Measurements from ENCODE around the gene C1QTNF8. TPM values are rescaled to one million over a fixed set of nuclear protein-coding genes. Genes with fewer than 3 reads are reported as not detected.

C1QTNF8 gene
- total RNA-seq, 1 donor = not detected

DNA sequence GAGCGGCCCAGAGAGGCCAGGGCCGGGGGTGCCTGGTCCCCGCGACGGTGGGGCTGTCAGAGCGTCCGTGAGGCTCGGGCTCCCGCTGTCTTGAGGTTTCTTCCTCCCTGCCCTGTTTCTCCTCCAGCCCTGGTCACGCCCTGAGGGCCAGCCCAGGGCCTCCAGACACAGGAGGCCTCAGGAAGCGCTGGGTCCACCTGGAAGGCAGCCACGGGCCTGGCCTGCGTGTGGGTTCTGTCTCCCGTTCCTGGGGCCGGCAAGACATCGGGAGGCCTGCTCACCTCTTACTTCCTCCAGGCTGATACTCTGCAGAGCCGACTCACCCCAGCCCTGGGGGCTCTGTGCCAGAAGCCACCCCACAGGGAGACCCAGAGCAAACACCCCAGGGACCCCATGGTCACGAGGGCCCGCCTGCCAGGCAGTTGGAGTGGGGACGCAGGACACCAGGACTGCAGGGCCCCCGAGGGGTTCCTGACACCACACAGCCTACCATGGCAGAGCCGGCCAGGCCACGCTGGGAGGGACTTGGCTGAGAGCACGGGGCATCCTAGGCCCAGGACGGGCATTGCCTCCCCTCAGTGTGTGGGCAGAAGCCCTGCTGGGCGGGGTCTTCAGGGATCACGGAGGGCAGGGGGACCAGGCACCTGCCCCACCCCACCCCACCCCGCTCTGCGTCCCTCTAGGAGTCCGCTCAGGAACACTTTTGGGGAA, 37.9 kb upstream of the C1QTNF8 start:
- Histone ChIP-seq H3K4me1 (ENCODE audit: insufficient read depth, low read length) (no peaks in the 10 kb centered on the region), H2AFZ (ENCODE audit: low read length) (no peak overlapping the region), H3K27me3 (ENCODE audit: insufficient read depth, low read length) (peaks cover 2% of the 10 kb centered on the region), H3K4me3 (ENCODE audit: insufficient read depth, low read length) (no peak overlapping the region), H3K36me3 (ENCODE audit: insufficient read depth, low read length) (no peaks in the 10 kb centered on the region), H3K27ac (ENCODE audit: low read depth, low read length) (no peak overlapping the region), H4K20me1 (ENCODE audit: insufficient read depth, low read length) (no peaks in the 10 kb centered on the region), H3K4me2 (ENCODE audit: insufficient read depth, low read length) (no peak overlapping the region), H3K79me2 (ENCODE audit: insufficient read depth, low read length) (no peaks in the 10 kb centered on the region), H3K9me3 (ENCODE audit: low read depth, low read length) (no peaks in the 10 kb centered on the region)
- TF ChIP-seq, protein P1, sequence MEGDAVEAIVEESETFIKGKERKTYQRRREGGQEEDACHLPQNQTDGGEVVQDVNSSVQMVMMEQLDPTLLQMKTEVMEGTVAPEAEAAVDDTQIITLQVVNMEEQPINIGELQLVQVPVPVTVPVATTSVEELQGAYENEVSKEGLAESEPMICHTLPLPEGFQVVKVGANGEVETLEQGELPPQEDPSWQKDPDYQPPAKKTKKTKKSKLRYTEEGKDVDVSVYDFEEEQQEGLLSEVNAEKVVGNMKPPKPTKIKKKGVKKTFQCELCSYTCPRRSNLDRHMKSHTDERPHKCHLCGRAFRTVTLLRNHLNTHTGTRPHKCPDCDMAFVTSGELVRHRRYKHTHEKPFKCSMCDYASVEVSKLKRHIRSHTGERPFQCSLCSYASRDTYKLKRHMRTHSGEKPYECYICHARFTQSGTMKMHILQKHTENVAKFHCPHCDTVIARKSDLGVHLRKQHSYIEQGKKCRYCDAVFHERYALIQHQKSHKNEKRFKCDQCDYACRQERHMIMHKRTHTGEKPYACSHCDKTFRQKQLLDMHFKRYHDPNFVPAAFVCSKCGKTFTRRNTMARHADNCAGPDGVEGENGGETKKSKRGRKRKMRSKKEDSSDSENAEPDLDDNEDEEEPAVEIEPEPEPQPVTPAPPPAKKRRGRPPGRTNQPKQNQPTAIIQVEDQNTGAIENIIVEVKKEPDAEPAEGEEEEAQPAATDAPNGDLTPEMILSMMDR (IDR thresholded peaks at IDR 0.05; ENCODE audit: extremely low read depth, low read depth, low read length) = no peak
- no peak for DNase-seq (ENCODE audit: insufficient read length, low spot score, missing footprints)

DNA sequence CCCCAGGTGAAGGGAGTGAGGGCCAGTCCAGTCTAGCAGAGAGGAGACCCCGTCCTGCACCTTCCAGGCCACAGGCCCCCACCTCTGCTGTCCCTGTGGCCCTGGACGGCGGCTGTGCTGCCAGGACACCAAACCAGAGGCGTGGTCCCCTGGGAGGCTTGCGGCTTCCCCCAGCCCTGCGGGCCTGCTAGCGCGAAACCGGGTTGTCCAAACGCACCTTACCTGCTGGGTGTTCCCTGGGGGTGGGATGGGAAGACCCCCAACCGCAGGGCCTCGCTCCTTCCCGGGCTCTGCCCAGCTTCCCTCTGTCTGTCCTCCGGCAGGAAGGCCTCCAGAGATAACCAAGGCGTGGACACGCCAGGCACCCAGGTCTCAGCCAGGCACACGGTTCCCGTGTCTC, 37.2 kb upstream of the C1QTNF8 start:
- Histone ChIP-seq H3K9me3 (ENCODE audit: low read depth, low read length) (no peaks in the 10 kb centered on the region), H3K4me1 (ENCODE audit: insufficient read depth, low read length) (no peaks in the 10 kb centered on the region), H3K4me3 (ENCODE audit: insufficient read depth, low read length) (no peak overlapping the region), H3K27ac (ENCODE audit: low read depth, low read length) (no peak overlapping the region), H3K27me3 (ENCODE audit: insufficient read depth, low read length) (peaks cover 2% of the 10 kb centered on the region), H3K4me2 (ENCODE audit: insufficient read depth, low read length) (no peak overlapping the region), H4K20me1 (ENCODE audit: insufficient read depth, low read length) (no peaks in the 10 kb centered on the region), H2AFZ (ENCODE audit: low read length) (no peak overlapping the region), H3K36me3 (ENCODE audit: insufficient read depth, low read length) (no peaks in the 10 kb centered on the region), H3K79me2 (ENCODE audit: insufficient read depth, low read length) (no peaks in the 10 kb centered on the region)
- TF ChIP-seq, protein P1 (IDR thresholded peaks at IDR 0.05; ENCODE audit: extremely low read depth, low read depth, low read length) = no peak
- DNase-seq (ENCODE audit: insufficient read length, low spot score, missing footprints) = no peak

DNA sequence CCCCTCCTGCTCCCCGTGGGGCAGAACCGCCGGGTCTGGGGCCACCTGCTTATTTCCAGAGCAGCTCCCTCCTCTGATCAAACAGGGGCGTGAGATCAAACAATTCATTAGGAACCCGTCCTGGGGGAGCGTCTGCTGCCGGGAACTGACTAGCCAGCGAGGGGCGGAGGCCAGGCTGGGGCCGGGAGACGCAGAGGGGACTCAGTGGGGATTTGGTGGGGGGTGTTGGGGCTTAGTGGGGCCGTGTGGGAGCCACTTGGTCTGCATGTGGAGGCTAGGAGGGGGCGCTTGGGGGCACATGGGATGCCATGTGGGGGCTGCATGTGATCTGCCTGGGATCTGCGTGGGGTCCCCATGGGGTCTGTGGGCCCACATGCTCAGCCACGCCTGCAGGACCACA, 36.4 kb upstream of the C1QTNF8 start:
- no peak overlapping the region for H3K27ac ChIP-seq (ENCODE audit: low read depth, low read length)
- H3K4me2 ChIP-seq (ENCODE audit: insufficient read depth, low read length) = no peak overlapping the region
- no peaks in the 10 kb centered on the region for H3K9me3 ChIP-seq (ENCODE audit: low read depth, low read length)
- no peak overlapping the region for H2AFZ ChIP-seq (ENCODE audit: low read length)
- no peaks in the 10 kb centered on the region for H3K36me3 ChIP-seq (ENCODE audit: insufficient read depth, low read length)
- H3K79me2 ChIP-seq (ENCODE audit: insufficient read depth, low read length) = no peaks in the 10 kb centered on the region
- H3K4me1 ChIP-seq (ENCODE audit: insufficient read depth, low read length) = no peaks in the 10 kb centered on the region
- H3K4me3 ChIP-seq (ENCODE audit: insufficient read depth, low read length) = no peak overlapping the region
- no peak for DNase-seq (ENCODE audit: insufficient read length, low spot score, missing footprints)
- no peaks in the 10 kb centered on the region for H4K20me1 ChIP-seq (ENCODE audit: insufficient read depth, low read length)
- peaks cover 2% of the 10 kb centered on the region for H3K27me3 ChIP-seq (ENCODE audit: insufficient read depth, low read length)
- TF ChIP-seq, protein P1 (IDR thresholded peaks at IDR 0.05; ENCODE audit: extremely low read depth, low read depth, low read length) = no peak

DNA sequence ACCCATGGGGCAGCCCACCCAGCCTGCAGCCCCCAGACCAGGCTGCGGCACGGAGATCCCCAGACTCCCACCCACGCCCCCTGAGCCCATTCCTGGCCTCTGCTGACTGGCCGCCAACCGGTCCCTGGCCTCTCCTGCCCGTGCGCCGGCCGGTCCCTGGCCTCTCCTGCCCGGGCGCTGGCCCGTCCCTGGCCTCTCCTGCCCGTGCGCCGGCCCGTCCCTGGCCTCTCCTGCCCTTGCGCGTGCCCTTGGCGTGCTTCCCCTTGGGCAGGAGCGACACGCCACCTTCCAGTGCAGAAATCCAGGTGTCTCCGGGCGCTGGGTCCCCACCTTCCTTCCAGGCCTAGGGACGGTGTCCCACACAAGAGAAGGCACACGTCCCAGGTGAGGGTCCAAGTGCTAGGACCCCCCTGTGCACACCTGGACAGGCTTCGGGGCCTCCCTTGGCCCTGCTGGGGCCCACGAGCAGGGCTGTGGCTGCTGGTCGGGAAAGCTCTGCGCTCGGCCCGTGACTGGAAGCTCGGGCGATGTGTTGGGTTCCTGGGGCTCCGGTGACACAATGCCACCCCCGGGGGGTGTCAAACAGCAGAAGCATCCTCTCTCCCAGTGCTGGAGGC, 35.4 kb upstream of the C1QTNF8 start:
- H3K9me3 ChIP-seq (ENCODE audit: low read depth, low read length) = no peaks in the 10 kb centered on the region
- no peaks in the 10 kb centered on the region for H3K79me2 ChIP-seq (ENCODE audit: insufficient read depth, low read length)
- no peak overlapping the region for H3K4me3 ChIP-seq (ENCODE audit: insufficient read depth, low read length)
- no peak overlapping the region for H2AFZ ChIP-seq (ENCODE audit: low read length)
- no peaks in the 10 kb centered on the region for H3K4me1 ChIP-seq (ENCODE audit: insufficient read depth, low read length)
- H4K20me1 ChIP-seq (ENCODE audit: insufficient read depth, low read length) = no peaks in the 10 kb centered on the region
- TF ChIP-seq, protein P1 (IDR thresholded peaks at IDR 0.05; ENCODE audit: extremely low read depth, low read depth, low read length) = no peak
- peaks cover 2% of the 10 kb centered on the region for H3K27me3 ChIP-seq (ENCODE audit: insufficient read depth, low read length)
- no peak for DNase-seq (ENCODE audit: insufficient read length, low spot score, missing footprints)
- H3K27ac ChIP-seq (ENCODE audit: low read depth, low read length) = no peak overlapping the region
- no peak overlapping the region for H3K4me2 ChIP-seq (ENCODE audit: insufficient read depth, low read length)
- H3K36me3 ChIP-seq (ENCODE audit: insufficient read depth, low read length) = no peaks in the 10 kb centered on the region
